ENCODE results near the gene UBXN2A.
"Not testable (repeated sequence)": the region's sequence is repeated elsewhere in the genome, so short reads cannot be mapped to it uniquely, and the experiment has no call there.

The UBXN2A gene

DNA sequence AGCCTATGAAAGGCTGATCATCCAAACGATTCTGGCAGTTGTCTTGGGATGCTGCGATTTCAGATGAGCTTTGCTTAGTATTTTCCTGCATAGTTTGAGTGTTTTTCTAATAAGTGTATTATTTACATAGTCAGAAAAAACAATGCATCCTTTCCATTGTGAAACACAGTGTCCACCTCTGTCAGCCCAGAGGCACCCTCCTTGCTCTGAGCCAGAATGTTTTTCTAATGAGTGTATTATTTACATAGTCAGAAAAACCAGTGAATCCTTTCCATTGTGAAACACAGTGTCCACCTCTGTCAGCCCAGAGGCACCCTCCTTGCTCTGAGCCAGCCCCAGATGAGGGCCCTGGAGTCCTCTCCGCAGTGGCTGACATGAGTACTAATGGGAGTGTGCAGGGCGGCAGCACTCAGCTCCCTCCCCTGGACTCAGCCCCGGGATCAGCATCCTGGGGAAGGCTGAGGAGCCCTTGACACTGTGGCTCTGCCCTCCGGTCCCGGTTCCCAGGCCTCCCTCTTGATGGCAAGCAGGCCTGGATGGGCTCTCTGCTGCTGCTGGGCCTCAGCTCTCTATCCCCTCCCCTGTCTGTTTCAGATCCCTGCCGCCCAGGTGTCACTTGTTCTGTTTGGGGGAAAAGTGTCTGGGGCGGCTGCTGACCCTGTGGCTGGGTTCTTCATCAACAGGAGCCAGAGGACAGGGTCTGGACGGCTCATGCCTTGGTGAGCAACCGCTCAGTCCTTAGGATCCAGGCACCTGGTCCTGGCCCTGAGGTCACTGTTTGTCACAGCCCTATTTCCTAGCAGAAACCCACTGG lies 75.5 kb downstream of the UBXN2A start:
- peak; percentile 8 for DNase-seq

DNA sequence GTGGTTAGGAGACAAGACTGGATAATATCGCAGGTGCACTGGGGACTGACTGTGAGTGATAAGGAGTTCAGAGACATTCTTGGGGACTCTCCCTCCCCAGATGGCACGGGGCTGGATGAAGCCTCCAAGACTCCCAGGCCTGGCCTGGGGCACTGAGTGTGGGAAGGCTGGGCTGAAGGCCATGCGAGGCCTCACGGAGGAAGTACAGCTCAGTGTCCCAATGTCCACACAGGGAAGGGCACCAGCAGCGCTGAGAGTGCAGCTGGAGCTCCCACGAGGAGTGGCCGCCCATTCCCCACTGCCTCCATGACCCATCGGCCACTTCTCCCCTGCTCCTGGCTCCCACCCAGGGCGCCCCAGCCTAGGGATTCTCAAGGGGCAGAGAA lies 76.1 kb downstream of the UBXN2A start:
- DNase-seq = no peak

DNA sequence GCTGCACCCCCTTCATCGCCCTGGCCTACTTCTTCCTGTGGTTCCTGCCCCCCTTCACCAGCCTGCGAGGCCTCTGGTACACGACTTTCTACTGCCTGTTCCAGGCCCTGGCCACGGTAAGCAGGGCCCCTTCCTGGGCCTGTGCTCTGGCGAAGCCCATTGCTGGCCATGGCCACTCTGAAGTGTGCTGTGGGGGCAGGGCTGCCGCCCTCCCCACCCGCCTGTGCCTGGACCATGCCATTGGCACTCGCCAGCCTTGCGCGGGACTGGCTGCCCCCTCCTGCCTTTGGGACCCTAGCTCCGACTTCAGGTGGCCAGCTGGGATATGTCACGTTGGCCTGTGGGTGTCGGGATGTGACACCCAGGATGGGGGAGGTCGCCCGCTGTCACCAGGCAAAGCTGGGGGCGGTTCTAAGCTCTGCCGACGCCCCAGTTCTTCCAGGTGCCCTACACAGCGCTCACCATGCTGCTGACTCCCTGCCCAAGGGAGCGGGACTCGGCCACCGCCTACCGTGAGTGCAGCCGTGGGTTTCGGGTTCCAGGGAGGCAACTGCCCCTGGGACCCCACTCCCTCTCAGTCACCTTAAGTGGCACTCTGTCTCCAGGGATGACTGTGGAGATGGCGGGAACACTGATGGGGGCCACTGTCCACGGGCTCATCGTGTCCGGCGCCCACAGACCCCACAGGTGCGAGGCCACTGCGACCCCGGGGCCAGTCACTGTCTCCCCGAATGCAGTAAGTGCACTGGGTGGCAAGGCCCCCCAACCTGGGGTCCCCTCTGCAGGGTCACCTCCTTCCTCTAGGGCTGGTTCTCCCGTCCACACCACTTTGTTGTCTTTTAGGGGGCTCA lies 76.8 kb downstream of the UBXN2A start:
- no peak for DNase-seq

DNA sequence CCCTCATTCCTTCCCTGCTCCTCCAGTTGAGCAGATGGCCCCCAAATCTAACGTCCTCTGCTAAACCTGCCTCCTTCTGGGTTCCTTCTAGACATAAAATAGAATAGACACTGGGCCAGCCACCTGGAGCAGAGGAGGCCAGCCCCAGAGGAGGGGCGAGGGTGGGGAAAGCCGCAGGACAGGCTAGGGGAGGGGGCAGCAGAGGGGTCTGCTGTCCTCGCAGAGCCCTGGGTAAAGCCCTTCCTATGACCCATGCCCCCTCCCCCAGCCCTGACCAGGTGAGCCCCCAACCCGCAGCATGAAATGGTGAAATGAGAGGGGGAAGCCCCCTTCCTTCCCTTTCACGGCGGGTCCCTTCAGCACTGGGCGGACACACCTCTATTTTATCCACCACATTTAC lies 77.4 kb downstream of the UBXN2A start:
- DNase-seq = no peak

DNA sequence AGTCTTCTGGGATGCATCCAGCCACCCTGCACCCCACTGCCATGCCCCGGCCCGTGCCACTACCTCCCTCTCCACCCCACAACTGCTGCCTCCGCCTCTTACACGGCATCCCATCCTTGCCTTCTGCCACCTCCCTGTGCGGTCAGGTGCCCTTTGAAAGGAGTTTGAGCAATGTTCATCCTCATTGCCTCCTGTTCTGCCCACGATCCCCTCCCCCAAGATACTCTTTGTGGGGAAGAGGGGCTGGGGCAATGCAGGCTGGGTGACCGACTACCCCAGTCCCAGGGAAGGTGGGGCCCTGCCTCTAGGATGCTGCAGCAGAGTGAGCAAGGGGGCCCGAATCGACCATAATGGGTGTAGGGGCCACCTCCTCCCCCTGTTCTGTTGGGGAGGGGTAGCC lies 78.0 kb downstream of the UBXN2A start:
- DNase-seq = no peak

DNA sequence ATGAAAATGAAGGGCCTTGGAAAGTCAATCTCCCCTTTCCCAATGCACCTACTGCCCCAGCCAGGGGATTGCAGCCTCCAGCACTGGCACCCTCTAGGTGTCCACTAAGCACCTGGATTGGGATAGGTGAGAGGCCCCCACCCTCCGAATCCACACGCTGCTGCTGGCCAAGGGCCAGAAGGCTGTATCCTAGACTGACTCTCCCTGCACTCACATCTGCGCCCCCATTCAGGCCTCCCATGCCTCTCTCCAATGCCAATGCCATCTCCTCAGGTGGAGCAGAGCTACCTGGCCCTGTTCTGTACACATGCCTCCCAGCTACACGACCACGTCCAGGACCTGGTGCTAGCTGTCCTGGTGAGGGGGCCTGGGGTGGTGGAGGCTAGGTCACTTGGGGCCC lies 79.5 kb downstream of the UBXN2A start:
- DNase-seq = no peak

DNA sequence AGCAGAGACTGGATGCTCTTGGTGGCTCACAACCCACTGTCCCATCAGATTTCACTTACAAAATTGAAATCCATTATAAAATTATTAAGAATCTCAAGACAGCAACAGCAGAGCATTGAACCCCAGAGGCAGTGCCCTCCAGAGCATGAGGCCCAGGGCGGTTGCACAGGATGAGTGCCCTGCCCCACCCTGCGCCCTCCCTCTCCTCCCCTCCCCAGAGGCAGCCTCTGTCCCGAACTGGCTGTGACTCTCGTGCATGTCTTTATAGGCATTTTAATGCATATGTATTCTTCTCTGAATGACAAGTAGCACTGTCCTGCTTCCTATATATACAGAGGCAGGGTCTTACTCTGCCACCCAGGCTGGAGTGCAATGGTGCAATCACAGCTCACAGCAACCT lies 80.0 kb downstream of the UBXN2A start:
- DNase-seq = no peak

DNA sequence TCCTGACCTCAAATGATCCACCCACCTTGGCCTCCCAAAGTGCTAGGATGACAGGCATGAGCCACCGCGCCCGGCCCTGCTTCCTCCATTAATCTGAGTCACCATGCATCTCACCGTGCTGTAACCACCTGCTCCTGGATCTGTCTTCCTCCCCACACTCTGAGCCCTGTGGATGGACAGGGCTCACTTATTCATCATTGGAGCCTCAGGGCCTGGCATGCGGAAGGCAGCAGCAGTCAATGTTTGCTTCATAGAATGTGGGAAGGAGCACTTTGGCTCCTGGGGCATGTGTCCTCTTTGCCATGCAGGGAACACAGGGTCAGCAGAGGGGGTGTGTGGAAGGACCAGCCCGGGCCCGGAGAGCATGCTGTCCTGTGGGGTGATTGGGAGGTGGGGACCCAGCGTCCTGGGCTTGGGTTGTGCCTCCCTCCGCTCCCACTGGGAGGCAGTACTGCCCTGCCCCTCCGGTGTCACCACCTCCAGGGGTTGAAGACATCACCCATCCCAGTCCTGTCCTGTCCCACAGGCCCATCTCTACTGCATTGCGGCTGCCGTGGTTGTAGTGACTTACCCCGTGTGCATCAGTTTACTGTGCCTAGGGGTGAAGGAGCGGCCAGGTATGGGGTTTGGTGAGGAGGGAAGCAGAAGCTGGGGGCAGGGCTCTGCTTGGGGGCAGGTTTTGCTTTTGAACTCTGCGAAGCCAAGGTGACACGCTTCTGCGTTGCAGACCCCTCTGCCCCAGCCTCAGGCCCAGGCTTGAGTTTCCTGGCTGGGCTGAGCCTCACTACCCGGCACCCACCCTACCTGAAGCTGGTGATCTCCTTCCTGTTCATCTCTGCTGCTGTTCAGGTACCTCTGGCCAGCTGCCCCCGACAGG lies 81.1 kb downstream of the UBXN2A start:
- DNase-seq = no peak

DNA sequence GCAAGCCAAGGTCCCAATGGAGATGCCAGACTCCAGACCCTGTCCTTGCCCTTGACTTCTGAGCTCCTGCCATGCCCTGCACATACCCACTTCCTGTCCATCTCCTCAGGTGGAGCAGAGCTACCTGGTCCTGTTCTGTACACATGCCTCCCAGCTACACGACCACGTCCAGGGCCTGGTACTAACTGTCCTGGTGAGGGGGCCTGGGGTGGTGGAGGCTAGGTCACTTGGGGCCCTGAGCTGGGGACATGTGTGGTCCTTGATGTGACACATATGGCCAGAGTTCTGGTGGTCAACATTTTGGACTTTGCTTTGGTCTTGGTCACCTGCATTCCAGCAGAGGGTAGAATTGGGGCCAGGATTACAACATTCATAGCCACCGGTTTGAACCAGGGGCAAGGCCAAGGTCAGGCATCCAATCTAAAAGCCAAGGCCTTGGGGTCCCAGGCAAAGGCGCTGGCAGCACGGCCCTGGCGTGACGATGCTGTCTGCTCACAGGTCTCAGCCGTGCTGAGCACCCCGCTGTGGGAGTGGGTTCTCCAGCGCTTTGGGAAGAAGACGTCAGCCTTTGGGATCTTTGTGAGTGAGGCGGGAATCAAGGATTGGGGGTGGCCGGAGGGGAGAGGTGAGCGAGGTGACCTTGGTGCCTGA lies 82.2 kb downstream of the UBXN2A start:
- DNase-seq = no peak

DNA sequence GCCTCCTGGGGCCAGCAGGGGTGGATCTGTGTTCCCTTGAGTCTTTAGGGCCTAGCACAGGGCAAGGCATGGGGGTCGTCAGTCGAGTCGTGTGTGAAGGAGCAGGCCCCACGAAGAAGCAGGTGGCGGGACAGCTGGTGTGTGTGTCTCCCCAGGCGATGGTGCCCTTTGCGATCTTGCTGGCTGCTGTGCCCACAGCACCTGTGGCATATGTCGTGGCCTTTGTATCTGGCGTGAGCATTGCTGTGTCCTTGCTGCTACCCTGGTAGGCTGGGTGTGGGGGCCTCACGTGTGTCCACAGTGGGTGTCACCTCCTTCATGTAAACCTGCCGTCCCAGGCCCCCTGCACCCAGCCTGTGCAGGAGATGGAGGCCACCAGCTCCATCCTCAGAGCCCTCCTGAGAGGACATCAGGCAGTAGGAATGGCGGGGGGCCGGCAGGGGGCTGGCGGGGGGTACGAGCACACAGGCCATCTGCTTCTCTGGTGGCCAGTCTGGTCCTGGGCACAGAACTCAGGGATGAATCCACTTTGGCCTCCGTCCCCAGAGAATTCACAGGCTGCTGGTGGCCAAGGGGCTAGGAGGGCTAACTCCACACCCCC lies 82.8 kb downstream of the UBXN2A start:
- no peak for DNase-seq

DNA sequence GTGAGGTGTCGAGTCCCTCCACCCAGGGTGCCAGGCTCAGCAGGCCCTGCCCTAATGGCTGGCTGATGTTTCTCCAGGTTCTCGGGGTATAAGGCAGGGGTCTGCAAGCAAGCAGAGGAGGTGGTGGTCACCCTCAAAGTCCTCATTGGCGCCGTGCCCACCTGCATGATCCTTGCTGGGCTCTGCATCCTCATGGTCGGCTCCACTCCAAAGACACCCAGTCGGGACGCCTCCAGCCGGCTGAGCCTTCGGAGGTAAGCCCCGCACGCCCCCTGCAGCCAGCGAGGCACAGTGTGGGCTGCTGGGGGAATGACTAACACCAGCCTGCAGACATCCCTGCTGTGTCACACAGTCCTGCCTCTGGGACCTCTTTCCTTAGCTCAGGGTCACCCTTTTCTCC lies 83.8 kb downstream of the UBXN2A start:
- no peak for DNase-seq

DNA sequence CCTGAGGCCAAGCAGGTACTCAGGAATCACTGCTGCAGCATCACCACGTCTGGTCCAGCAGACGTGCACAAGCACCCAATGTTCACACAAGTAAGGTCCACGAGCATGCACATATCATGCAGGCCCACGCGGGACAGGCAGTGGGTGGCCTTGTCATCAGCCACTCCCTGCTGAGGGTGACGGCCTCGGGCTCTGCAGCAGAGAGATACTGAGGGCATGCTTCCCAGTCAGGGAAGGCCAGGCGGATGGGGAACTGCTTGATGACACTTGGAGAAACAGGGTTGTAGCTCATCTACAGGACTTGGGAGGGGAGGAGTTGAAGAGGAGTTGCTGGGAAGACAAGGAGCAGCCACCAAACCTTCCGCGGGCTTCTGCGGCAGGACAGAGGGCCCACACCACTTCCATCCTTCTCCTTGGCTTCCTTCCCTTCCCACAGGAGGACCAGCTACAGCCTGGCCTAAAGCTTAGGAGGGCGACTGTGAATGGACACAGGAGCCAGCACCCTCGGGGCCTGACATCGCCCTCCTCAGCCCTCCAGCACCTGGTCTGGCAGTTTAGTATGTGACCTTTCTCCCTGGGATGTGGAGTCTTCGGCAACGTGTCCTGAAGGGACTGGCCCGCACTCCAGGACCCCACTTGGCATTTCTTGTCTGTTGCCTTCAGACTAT lies 84.9 kb downstream of the UBXN2A start:
- no peak for DNase-seq

DNA sequence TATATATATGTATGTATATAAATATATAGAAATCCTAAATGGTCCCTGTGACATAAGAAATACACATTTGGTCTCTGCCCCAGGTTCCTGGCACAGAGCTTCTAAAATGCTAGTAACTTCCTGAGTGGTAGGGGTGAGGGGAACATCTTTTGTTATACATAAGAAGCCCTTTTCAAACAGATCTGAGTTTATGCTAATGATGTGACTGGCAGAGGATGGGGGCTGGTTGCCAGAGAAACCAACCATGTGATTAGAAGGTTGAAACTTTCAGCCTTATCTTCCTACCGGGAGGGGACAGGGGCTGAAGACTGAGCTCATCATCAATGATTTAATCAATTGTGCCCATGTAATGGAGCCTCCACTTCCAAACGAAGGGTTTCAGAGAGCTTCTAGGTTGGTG lies 86.0 kb downstream of the UBXN2A start:
- no peak for DNase-seq

DNA sequence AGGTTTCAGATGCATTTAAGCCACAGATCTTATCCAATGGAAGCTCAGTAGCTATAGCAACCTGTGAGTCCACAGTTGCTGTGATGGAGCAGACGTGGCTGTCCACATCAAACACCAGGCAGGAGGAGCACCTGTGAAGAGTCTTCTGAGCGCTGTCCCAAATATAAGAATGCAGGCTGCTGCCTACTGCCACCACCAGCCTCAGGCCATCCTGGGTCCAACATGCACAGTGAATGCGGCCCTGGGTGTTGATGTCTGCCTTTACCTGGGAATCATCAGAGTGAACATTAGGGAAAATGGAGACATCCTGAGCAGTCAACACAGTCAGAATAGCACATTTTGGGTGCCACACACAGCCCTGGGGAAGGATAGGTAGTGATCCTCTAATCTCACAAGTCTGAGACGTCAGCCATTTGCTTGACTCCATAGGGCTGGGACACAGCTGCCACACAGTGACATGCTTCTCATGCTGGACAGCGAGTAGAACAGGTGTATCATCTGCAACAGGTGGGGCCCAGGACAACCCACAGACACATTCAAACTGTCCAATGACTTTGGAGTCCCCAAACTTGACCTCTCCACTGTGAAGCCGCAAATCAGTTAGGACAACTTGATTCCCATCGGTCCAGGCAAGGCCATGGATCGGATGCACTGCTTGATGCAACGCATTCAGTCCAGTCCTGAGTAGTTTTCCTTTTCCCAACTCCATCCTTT lies 98.7 kb downstream of the UBXN2A start:
- DNase-seq = no peak

DNA sequence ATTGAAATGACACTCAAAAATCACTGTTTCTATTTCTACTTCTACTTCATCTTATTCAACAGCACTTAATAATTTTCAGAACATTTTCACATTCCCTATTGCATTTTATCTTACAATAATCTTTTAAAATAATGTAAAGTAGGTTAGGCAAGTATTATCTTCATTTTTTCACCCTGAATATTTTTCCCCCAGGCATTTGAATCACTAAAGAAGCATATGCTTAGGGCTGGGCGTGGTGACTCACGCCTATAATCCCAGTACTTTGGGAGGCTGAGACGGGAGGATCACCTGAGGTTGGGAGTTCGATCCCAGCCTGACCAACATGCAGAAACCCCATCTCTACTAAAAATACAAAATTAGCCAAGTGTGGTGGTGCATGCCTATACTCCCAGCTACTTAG lies 100.2 kb downstream of the UBXN2A start:
- no peak for DNase-seq

DNA sequence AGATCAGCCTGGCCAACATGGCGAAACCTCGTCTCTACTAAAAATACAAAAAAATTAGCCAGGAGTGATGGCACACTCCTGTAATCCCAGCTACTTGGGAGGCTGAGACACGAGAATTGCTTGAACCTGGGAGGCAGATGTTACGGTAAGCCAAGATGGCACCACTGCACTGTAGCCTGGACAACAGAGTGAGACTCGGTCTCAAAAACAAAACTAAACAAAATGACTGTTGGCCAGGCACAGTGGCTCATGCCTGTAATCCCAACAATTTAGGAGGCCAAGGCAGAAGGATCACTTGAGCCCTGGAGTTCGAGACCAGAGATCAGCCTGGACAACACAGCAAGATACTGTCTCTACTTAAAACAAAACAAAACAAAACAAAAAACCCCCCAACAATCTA lies 102.9 kb downstream of the UBXN2A start:
- not testable (repeated sequence) for DNase-seq

DNA sequence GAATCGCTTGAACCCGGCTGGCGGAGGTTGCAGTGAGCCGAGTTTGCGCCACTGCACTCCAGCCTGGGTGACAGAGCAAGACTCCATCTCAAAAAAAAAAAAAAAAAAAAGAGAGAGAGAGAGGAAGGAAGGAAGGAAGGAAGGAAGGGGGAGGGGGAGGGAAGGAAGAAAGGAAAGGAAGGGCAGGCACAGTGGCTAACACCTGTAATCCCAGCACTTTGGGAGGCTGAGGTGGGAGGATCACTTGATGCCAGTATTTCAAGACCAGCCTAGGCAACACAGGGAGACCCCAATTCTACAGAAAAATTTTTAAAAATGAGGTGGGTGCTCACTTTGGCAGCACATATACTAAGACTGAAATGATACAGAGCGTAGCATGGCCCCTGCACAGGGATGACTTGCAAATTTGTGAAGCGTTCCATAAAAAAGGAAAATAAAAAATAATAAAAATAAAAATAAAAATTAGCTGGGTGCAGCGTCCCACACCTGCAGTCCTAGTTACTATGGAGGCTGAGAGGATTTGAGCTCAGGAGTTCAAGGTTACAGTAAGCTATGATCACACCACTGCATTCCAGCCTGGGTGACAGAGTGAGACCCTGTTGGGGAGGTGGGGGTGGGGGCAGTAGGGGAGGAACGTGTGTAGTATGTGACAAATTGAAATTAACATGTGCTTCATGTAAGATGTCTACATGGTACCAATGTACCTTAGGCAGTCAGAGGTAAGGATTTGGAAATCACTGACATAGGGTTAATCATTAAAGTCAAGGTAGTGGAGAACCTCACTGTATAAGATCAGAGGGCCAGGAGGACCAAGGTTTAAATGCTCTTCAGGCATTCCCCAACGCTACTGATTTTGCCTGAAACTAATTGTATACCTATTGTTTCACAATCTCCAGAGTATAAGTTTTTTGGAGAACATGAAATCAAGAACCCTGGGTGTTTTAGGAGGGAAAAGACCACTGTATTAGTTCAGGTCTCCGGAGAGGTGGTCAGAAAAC lies 105.5 kb downstream of the UBXN2A start:
- DNase-seq = no peak

DNA sequence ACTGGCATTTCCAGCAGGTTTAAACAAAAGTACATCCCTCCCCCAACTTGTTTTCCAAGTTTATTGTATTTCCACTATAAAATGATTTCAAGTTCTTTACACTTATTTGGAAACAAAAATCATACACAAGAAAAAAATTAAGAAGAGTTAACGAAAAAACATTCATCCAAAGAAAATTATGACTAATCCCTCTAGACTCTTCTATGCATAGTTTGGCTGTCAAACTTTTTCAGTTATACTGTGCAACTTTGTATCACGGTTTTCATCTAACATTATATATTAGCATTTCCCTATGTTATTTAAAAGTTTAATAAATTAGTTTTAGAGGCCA lies 106.3 kb downstream of the UBXN2A start:
- DNase-seq = no peak

DNA sequence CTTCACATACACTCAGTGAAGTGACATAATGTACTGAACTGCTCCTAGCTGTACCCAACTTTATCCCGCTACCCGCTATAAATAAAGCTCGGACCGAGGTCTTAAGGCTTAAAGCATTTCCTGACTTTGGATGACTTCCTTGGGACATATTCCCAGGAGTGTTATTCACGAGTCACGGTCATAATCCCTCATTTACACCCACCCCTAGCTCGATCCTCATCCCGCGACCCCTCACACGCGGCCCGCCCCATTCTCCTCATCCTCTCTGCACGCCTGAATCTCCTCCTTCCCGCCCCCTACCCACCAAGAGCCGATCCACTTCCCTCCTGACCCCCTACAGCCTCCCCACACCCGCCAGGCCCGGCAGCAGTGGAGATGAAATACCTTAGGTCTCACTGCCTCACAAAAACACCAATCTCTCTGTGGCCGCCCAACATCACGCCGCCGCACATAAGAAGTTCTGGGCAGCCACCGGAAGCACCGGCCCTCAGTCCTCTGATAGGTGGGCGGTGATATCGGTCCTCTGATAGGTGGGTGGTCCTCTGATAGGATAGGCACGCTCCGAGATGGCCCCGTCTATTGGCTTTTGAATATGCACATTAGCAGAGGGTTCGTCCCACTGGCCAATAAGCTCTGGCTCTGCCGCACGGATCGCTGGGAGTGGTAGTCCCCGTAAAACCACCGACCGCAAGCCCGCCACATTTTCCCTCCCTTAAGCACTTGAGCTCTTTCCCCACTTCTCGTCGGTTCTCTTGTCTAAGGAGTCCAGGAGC lies 106.9 kb downstream of the UBXN2A start, which contains the start of gene WDCP:
Gene WDCP (minus strand): TSS at position 462 of the 773 bp plus-strand sequence. CDS start 7,897 bp downstream, outside the sequence.
- peak; percentile 98 for DNase-seq
